GM21717 (cell line): ENCODE results near the gene APAF1.
"Not testable (repeated sequence)": the region's sequence is repeated elsewhere in the genome, so short reads cannot be mapped to it uniquely, and the experiment has no call there.

ENCODE experiments used
- ATAC-seq: cut with Tn5 transposase; IDR thresholded peaks from one replicate; pipeline ENCODE4 v1.9.1; 2021; ENCODE audit warnings: mild to moderate bottlenecking, moderate library complexity; ENCODE audit not compliant: unreplicated experiment

The APAF1 gene

DNA sequence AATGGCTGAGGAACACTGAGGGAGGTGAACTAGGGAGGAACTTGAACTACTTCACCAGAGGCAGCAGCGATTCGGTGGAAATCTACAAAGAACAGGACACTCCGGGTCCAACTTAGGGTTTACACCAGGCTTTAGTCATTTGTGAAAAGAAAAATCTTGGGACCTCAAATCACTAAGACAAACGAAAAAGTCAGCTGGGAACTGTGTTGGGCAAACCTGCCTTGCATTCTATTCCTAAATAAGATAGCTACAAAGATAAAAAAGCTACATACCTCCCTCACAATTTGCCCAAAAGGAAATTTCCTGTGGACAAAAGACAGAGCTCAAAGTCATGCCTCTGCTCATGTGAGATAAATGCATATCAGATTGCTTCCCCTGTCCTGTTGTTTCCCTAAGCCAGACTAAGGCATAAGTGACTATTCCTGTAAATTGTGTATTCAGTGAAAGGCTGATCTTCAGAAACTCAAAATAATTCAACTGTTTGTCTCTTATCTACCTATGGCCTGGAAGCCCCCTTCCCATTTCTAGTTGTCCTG, 106.6 kb downstream of the APAF1 start:
- ATAC-seq = no peak

- no peak for ATAC-seq
These were observed 107.6 kb downstream of the APAF1 start for GRCh38 chr12:98752726-98753125.

GRCh38 chr12:98754095-98754494, 109.0 kb downstream of the APAF1 start:
- peak; percentile 98 for ATAC-seq

- not testable (repeated sequence) for ATAC-seq
These were observed 110.8 kb downstream of the APAF1 start for GRCh38 chr12:98755855-98756254.

DNA sequence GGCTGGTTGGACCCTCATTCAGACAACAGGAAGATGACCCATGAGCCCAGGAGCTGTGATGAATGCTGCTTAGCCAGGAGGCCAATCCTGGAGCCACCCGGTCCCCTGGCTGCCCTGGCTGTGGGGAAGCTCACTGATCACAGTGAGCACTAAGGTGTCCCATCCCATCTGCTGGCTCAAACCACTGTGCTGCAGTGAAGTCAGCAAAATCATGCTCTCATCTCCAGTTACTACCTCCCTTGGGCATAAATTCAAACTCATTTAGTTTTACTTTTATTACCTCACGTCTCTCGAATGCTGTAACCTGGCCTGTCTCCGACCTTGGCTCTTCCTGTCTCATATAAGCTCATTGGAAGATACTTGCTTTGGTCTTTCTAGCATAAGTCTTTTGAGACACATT, 112.4 kb downstream of the APAF1 start:
- ATAC-seq = no peak

- ATAC-seq = no peak
These were observed 113.2 kb downstream of the APAF1 start for GRCh38 chr12:98758331-98758730.

DNA sequence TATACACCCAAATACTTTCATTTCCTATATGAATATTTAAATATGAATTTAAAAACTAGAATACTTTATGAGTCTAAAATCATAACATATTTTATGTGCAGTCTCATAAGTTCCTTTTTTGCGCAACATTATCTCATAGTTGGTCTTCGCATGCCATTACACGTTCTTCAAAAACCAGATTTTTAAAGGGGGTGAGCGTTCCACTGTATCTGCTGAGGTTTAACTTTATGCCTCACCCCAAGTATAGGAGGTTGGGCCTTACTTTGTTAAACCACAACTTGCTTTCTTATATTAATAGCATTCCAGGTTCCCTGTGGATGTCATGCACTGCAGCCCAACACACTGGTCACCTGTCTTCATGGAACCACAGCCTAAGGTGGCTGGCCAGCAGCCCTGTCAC, 118.6 kb downstream of the APAF1 start:
- no peak for ATAC-seq

- no peak for ATAC-seq
These were observed 122.2 kb downstream of the APAF1 start for GRCh38 chr12:98767248-98767647.

- ATAC-seq = no peak
These were observed 124.0 kb downstream of the APAF1 start for GRCh38 chr12:98769068-98769467.

DNA sequence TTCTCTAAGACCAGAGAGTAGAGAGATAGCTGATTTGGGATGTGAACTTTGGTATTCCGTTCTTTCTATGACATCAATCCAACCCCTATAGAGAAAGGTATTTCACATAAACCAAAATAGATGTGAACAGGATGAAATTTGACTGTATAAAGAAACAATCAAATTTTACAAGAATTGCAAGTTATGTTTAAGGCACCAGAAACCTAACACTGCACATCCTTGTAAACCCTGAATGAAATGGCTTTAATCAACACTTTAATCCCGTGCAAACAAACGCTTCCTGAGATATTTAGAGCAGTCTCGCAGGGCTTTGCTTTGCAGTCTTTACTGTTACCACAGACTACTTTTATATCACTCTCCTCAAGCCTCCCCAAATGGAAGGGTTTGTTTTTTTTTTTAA, 125.1 kb downstream of the APAF1 start:
- ATAC-seq = no peak

GRCh38 chr12:98771811-98772752, 127.0 kb downstream of the APAF1 start:
- no peak for ATAC-seq

DNA sequence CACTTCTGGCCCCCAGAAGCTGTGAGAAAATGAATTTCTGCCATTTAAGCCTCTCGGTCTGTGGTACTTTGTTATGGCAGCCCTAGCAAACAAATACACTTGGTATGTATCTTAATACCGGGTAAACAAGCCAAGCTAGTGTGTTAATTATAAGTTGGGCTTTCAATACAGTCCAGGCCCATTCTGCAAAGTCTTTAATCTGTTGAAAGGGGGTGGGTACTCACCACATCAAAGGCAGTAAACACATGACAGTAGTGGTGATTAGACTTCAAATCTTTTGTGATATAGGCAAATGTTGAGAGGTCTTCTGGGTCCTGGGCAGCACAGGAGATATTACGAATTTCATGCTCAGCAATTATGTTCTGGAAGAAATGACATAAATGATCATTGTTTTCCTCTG, 127.7 kb downstream of the APAF1 start:
- ATAC-seq = no peak

- ATAC-seq = no peak
These were observed 135.2 kb downstream of the APAF1 start for GRCh38 chr12:98780261-98780660.

- no peak for ATAC-seq
These were observed 138.3 kb downstream of the APAF1 start for GRCh38 chr12:98783420-98783819.
